Osteoblast (primary cell): ENCODE data around the gene ANKRD50. TPM values are rescaled to one million over a fixed set of nuclear protein-coding genes. Genes with fewer than 3 reads are reported as not detected.

Source experiments
- DNase-seq: peaks from one replicate; pipeline ENCODE4 v3.0.0; 2011; ENCODE audit warnings: low spot score, mixed read lengths; ENCODE audit not compliant: insufficient read length; ENCODE audit errors: missing footprints
- H2AFZ ChIP-seq: 2 replicates; pipeline ENCODE4 v1.6.0; 2011; ENCODE audit warnings: mild to moderate bottlenecking, low read length
- H3K27ac ChIP-seq: 2 replicates; pipeline ENCODE4 v1.5.1; 2011; ENCODE audit warnings: mild to moderate bottlenecking, low read depth, low read length, moderate library complexity
- H3K27me3 ChIP-seq: 2 replicates; pipeline ENCODE4 v1.6.0; 2012; ENCODE audit warnings: mild to moderate bottlenecking, control low read depth, inconsistent platforms, low read length, moderate library complexity; ENCODE audit not compliant: insufficient read depth
- H3K36me3 ChIP-seq: 2 replicates; pipeline ENCODE4 v1.5.1; 2011; ENCODE audit warnings: mild to moderate bottlenecking, low read length, control low read depth, moderate library complexity; ENCODE audit not compliant: insufficient read depth
- H3K4me1 ChIP-seq: 2 replicates; pipeline ENCODE4 v1.5.1; 2011; ENCODE audit warnings: mild to moderate bottlenecking, low read length, control low read depth, moderate library complexity; ENCODE audit not compliant: insufficient read depth
- H3K4me2 ChIP-seq: 2 replicates; pipeline ENCODE4 v1.6.0; 2011; ENCODE audit warnings: mild to moderate bottlenecking, low read length; ENCODE audit not compliant: insufficient read depth
- H3K4me3 ChIP-seq: fragments of 200-600 bp; sonication (generic); 3 replicates; pipeline ENCODE4 v1.5.1; 2012; ENCODE audit warnings: mild to moderate bottlenecking, low read length, inconsistent platforms; ENCODE audit not compliant: insufficient read depth
- H3K79me2 ChIP-seq: 2 replicates; pipeline ENCODE4 v1.6.0; 2012; ENCODE audit warnings: mild to moderate bottlenecking, low read length, control low read depth, inconsistent platforms; ENCODE audit not compliant: insufficient read depth
- H3K9me3 ChIP-seq: 2 replicates; pipeline ENCODE4 v1.5.1; 2011; ENCODE audit warnings: low read depth, low read length, control low read depth
- H4K20me1 ChIP-seq: 2 replicates; pipeline ENCODE4 v1.6.0; 2012; ENCODE audit warnings: mild to moderate bottlenecking, low read length, control low read depth; ENCODE audit not compliant: insufficient read depth
- total RNA-seq: library from RNA; depleted of rRNA; stranded (reverse); fragments of >200 nt; gene quantifications from 2 replicates; pipeline ENCODE4 v1.2.3, GENCODE V29; 2012
- TF ChIP-seq, protein P1 (sequence below): IDR thresholded peaks from 2 replicates; pipeline ENCODE4 v1.5.1; 2011; ENCODE audit warnings: mild to moderate bottlenecking, low read depth, low read length, moderate library complexity; ENCODE audit errors: extremely low read depth

Gene ANKRD50
- total RNA-seq, 1 donor: 27.5 TPM

DNA sequence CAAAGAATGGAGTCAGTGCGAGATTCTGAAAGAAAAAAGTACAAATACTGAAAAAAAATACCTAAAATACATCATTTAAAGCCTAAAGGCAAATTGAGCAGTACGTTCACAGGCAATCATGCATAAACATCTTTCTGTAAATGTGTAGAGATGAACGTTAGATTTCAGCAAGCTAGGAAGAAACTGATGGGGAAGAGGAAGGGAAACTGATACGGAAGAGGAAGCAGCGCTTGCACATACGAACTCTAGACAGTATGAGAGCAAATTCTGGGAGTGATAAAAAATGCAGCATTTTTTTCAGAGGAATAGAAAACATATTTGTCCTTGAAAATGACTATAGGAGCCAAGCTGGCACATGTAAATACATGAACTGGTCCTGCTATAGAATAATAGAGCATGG is 9.4 kb downstream of the ANKRD50 start:
- peaks cover 4% of the 10 kb centered on the region for H4K20me1 ChIP-seq
- peaks cover 4% of the 10 kb centered on the region for H3K36me3 ChIP-seq
- TF ChIP-seq, protein P1, sequence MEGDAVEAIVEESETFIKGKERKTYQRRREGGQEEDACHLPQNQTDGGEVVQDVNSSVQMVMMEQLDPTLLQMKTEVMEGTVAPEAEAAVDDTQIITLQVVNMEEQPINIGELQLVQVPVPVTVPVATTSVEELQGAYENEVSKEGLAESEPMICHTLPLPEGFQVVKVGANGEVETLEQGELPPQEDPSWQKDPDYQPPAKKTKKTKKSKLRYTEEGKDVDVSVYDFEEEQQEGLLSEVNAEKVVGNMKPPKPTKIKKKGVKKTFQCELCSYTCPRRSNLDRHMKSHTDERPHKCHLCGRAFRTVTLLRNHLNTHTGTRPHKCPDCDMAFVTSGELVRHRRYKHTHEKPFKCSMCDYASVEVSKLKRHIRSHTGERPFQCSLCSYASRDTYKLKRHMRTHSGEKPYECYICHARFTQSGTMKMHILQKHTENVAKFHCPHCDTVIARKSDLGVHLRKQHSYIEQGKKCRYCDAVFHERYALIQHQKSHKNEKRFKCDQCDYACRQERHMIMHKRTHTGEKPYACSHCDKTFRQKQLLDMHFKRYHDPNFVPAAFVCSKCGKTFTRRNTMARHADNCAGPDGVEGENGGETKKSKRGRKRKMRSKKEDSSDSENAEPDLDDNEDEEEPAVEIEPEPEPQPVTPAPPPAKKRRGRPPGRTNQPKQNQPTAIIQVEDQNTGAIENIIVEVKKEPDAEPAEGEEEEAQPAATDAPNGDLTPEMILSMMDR: no peak
- DNase-seq: no peak
- no peaks in the 10 kb centered on the region for H3K9me3 ChIP-seq
- no peaks in the 10 kb centered on the region for H3K27me3 ChIP-seq
- peaks cover 94% of the 10 kb centered on the region for H3K79me2 ChIP-seq
- H3K27ac ChIP-seq: no peak overlapping the region
- H2AFZ ChIP-seq: no peak overlapping the region
- no peak overlapping the region for H3K4me2 ChIP-seq
- H3K4me1 ChIP-seq: no peaks in the 10 kb centered on the region
- H3K4me3 ChIP-seq: no peak overlapping the region

DNA sequence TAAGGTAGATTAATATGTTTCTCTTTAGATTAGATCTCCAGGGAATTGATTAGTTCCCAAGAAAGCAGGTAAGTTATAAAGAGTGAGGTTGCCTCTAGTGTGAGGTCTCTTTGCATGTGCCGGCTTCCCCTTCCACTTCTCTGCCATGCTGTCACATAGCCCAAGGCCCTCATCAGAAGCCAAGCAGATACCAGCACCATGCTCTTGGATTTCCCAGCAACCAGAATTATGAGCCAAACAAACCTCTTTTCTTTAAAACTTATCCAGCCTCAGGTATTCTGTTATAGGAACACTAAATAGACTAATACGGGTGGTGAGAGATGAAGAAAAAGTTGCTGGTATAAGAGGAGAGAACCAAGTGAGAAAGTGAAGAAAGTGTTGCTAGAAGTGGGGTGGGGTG is 15.1 kb downstream of the ANKRD50 start:
- TF ChIP-seq, protein P1: no peak
- Histone ChIP-seq H3K4me2 (no peak overlapping the region), H4K20me1 (peaks cover 3% of the 10 kb centered on the region), H3K4me3 (no peak overlapping the region), H3K79me2 (peaks cover 85% of the 10 kb centered on the region), H3K27ac (no peak overlapping the region), H3K9me3 (peaks cover 2% of the 10 kb centered on the region), H3K4me1 (no peaks in the 10 kb centered on the region), H3K36me3 (peaks cover 4% of the 10 kb centered on the region), H2AFZ (no peak overlapping the region), H3K27me3 (no peaks in the 10 kb centered on the region)
- no peak for DNase-seq

- H4K20me1 ChIP-seq: peaks cover 3% of the 10 kb centered on the region
- H3K4me3 ChIP-seq: no peak overlapping the region
- H3K4me1 ChIP-seq: no peaks in the 10 kb centered on the region
- H3K27me3 ChIP-seq: no peaks in the 10 kb centered on the region
- DNase-seq: no peak
- TF ChIP-seq, protein P1: no peak
- peaks cover 4% of the 10 kb centered on the region for H3K36me3 ChIP-seq
- no peak overlapping the region for H3K27ac ChIP-seq
- no peak overlapping the region for H2AFZ ChIP-seq
- H3K79me2 ChIP-seq: peaks cover 82% of the 10 kb centered on the region
- H3K9me3 ChIP-seq: peaks cover 2% of the 10 kb centered on the region
- H3K4me2 ChIP-seq: no peak overlapping the region
These were observed 16.4 kb downstream of the ANKRD50 start for GRCh38 chr4:124696182-124696581.

DNA sequence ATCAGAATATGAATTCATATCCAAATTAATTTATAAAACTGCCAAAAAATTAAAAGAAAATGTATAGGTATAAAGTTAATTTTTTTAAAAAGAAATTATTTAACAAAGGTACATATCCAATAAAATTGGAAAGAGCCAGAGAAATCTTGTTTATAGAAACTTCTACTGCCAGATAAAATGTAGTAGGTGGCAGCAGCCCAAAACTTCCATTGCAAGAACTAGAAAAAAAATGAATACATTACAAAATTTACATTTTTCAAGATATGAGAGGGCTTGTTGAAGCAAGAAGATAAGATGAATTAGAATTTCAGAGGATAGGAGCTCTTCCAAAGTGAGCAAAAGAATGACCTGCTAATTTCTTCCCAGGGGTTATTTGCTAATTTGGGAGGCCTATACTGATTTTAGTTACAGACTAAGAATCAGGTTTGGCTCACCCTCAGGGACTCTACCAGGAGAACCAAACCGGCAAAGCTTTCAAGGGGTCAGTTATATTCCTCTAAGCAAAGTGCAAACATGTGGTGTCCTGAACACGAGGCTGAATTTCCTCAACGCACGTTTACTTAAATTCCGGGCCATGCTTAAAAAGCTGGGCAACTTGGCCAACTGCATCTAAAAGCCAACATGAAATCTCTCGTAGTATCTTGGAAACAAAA is 17.5 kb downstream of the ANKRD50 start:
- H3K9me3 ChIP-seq: peaks cover 2% of the 10 kb centered on the region
- H3K4me1 ChIP-seq: no peaks in the 10 kb centered on the region
- no peaks in the 10 kb centered on the region for H3K27me3 ChIP-seq
- TF ChIP-seq, protein P1: no peak
- no peaks in the 10 kb centered on the region for H3K36me3 ChIP-seq
- no peak overlapping the region for H3K4me3 ChIP-seq
- H2AFZ ChIP-seq: no peak overlapping the region
- H3K27ac ChIP-seq: no peak overlapping the region
- no peak for DNase-seq
- H3K79me2 ChIP-seq: peaks cover 80% of the 10 kb centered on the region
- H3K4me2 ChIP-seq: no peak overlapping the region
- H4K20me1 ChIP-seq: peaks cover 2% of the 10 kb centered on the region
